OCI-LY7 (cell line): ENCODE data around the gene PTPRM. TPM values are rescaled to one million over a fixed set of nuclear protein-coding genes. Genes with fewer than 3 reads are reported as not detected.

Source experiments
- BruUV-seq: library from RNA; stranded (reverse); fragments of 400-500 nt; replicated peaks from 2 replicates; lab custom pipeline; 2021; lab: Mats Ljungman, UMichigan
- CTCF ChIA-PET: fragments of 300-600 bp; sonication (Branson Sonifier 250); formaldehyde crosslinking; loops from one replicate; lab custom pipeline; 2022; ENCODE audit warnings: antibody characterized with exemption; ENCODE audit not compliant: unreplicated experiment; lab: Charles Lee
- POLR2A ChIA-PET: fragments of 300-600 bp; sonication (Branson Sonifier 250); formaldehyde crosslinking; loops from one replicate; lab custom pipeline; 2022; ENCODE audit warnings: antibody characterized with exemption; lab: Charles Lee
- DNase-seq: peaks from one replicate; pipeline ENCODE4 v3.0.0-alpha.2; 2015; ENCODE audit warnings: low spot score
- H2AFZ ChIP-seq: fragments of 200-600 bp; sonication (generic), shearing (Covaris generic); 2 replicates; pipeline ENCODE4 v1.6.1; 2014; ENCODE audit warnings: mild to moderate bottlenecking, antibody characterized with exemption, low read length, moderate library complexity
- H3K27ac ChIP-seq: fragments of 200-600 bp; sonication (generic); 2 replicates; pipeline ENCODE4 v1.5.1; 2014; ENCODE audit warnings: mixed run types, low read depth, mild to moderate bottlenecking, moderate library complexity, low read length, inconsistent platforms; ENCODE audit not compliant: poor library complexity, severe bottlenecking
- H3K36me3 ChIP-seq: fragments of 200-600 bp; sonication (generic); 2 replicates; pipeline ENCODE4 v1.6.1; 2014; ENCODE audit warnings: mild to moderate bottlenecking, antibody characterized with exemption, low read length, moderate library complexity, mixed read lengths; ENCODE audit not compliant: insufficient read depth
- H3K4me1 ChIP-seq: fragments of 200-600 bp; sonication (generic); 2 replicates; pipeline ENCODE4 v1.5.1; 2014; ENCODE audit warnings: mild to moderate bottlenecking, low read length; ENCODE audit not compliant: insufficient read depth, poor library complexity, severe bottlenecking
- H3K4me2 ChIP-seq: fragments of 200-600 bp; sonication (generic); 2 replicates; pipeline ENCODE4 v1.6.1; 2014; ENCODE audit warnings: mild to moderate bottlenecking, low read length
- H3K4me3 ChIP-seq: fragments of 200-600 bp; sonication (generic); 2 replicates; pipeline ENCODE4 v1.5.1; 2014; ENCODE audit warnings: mild to moderate bottlenecking, low read depth, low read length; ENCODE audit not compliant: poor library complexity, severe bottlenecking
- H3K79me2 ChIP-seq: fragments of 200-600 bp; sonication (generic); 2 replicates; pipeline ENCODE4 v1.6.1; 2016; ENCODE audit warnings: low read depth, mild to moderate bottlenecking, low read length, moderate library complexity, mixed read lengths; ENCODE audit not compliant: insufficient read depth
- H3K9me2 ChIP-seq: fragments of 200-600 bp; sonication (generic); 2 replicates; pipeline ENCODE4 v1.6.1; 2016; ENCODE audit warnings: mild to moderate bottlenecking, low read length, mixed read lengths; ENCODE audit not compliant: insufficient read depth
- H3K9me3 ChIP-seq: fragments of 200-600 bp; sonication (generic); 2 replicates; pipeline ENCODE4 v1.6.1; 2014; ENCODE audit warnings: mild to moderate bottlenecking, mixed run types, low read length, mixed read lengths
- H4K20me1 ChIP-seq: fragments of 200-600 bp; sonication (generic); 2 replicates; pipeline ENCODE4 v1.6.1; 2014; ENCODE audit warnings: mild to moderate bottlenecking, antibody characterized with exemption, low read length, moderate library complexity, mixed read lengths; ENCODE audit not compliant: insufficient read depth
- EZH2phosphoT487 ChIP-seq: fragments of 200-600 bp; sonication (generic); IDR thresholded peaks from 2 replicates; pipeline ENCODE4 v1.6.1; 2018; ENCODE audit warnings: low read depth, borderline replicate concordance, mild to moderate bottlenecking, mixed run types, antibody characterized with exemption, low read length, moderate library complexity, mixed read lengths
- intact Hi-C: fragments of 100-400 bp; cut with micrococcal nuclease; formaldehyde crosslinking; loops from one replicate; pipeline ENCODE4 v1.10.0; 2022; ENCODE audit not compliant: unreplicated experiment
- total RNA-seq, 2 experiments: library from RNA; depleted of rRNA in 1 of 2; stranded (reverse); fragments of >200 nt in 1 of 2; shearing (Covaris generic) in 1 of 2; gene quantifications; 2 replicates each; pipeline ENCODE4 v1.2.3, GENCODE V29; 2014 to 2022
- TF ChIP-seq, protein P1 (sequence below): fragments of 200-600 bp; sonication (generic); conservative IDR thresholded peaks from 2 replicates; pipeline ENCODE4 v1.5.1; 2014; ENCODE audit warnings: mild to moderate bottlenecking, antibody characterized with exemption, low read length, moderate library complexity, mixed read lengths

The PTPRM gene
- total RNA-seq, 2 experiments from 2014 or later: not detected

DNA sequence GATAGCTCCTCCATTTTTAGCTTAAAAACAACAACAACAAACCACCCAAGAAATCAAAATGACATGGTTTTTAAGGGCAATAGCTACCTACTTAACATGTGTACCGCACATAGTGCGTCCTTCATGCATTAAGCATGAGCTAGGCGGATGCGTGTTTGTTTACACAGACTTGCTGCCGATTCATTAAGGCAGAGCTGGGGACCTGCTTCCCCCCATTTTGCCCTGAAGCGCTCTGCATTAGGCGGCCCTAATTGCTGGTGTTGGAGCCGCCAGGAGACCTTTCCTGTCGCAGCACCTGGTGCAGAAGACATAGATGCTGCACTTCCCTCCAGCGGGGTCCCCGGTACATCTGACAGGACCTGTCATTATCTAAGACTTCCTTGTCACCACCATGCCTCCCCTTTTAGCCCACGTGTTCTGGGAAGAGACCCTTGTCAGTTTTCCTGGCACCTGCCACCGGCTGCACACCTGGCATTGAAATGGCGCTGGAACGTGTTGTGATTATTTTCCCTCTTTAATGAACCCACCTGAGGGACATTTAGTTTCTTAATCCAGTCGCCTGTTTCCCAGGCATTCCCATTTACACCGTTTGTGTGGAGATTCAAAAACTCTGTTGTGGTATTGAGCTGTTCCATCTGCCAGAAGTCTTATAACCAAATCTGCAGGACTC is 781.1 kb downstream of the PTPRM start:
- intact Hi-C loops: no loop called here
- Histone ChIP-seq H3K27ac (no peak overlapping the region), H3K9me2 (no peaks in the 10 kb centered on the region), H4K20me1 (no peaks in the 10 kb centered on the region), H3K4me3 (no peak overlapping the region), H3K4me2 (no peak overlapping the region), H2AFZ (no peak overlapping the region), H3K79me2 (no peaks in the 10 kb centered on the region), H3K4me1 (no peaks in the 10 kb centered on the region), H3K36me3 (no peaks in the 10 kb centered on the region), H3K9me3 (no peaks in the 10 kb centered on the region)
- ChIA-PET CTCF (interaction anchor here (0.8 kb wide), 1 partner anchor 42 kb away, joined by 3 read pairs; no protein-coding TSS in a partner anchor), POLR2A (interaction anchor here (1.1 kb wide), 1 partner anchor 15 kb away, joined by 3 read pairs; no protein-coding TSS in a partner anchor)
- no peak for DNase-seq
- TF ChIP-seq, protein P1, sequence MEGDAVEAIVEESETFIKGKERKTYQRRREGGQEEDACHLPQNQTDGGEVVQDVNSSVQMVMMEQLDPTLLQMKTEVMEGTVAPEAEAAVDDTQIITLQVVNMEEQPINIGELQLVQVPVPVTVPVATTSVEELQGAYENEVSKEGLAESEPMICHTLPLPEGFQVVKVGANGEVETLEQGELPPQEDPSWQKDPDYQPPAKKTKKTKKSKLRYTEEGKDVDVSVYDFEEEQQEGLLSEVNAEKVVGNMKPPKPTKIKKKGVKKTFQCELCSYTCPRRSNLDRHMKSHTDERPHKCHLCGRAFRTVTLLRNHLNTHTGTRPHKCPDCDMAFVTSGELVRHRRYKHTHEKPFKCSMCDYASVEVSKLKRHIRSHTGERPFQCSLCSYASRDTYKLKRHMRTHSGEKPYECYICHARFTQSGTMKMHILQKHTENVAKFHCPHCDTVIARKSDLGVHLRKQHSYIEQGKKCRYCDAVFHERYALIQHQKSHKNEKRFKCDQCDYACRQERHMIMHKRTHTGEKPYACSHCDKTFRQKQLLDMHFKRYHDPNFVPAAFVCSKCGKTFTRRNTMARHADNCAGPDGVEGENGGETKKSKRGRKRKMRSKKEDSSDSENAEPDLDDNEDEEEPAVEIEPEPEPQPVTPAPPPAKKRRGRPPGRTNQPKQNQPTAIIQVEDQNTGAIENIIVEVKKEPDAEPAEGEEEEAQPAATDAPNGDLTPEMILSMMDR: no peak
- no TSS peak for BruUV-seq

DNA sequence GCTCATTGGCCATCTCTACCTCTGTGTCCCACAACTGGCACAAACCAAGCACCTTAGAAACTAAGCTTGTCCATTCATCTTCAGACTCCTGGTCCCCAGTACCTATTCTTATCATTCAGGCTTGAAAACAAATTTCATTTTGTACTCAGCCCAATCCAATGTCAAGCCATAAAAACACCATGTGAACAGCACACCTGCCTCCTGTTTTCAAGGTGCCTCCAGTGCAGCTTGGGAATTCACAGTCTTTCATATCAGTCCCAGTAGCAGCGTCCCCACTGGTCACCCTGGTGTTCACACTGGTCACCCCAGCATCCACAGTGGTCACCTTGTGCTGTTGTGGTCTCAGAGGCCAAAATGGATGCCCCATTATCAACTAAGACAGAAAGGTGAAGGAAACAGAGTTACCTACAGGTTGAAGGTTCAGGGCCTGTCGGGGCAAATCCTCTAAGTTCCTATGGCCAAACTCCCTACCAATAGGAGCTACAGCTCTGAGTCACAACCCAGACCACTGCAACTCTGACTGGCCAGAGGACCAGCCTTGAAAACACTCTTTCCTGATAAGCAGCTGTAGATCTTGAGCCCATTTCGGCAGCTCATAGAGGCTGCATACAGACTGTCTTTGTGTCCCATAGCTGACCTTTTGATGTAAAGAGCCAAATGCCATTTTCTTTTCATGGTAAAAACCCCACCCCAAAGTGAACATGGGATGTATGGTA is 782.6 kb downstream of the PTPRM start:
- ChIA-PET POLR2A (interaction anchor here (0.6 kb wide), 1 partner anchor 38 kb away, joined by 3 read pairs; no protein-coding TSS in a partner anchor), CTCF (interaction anchor here (0.7 kb wide), 1 partner anchor 12 kb away, joined by 3 read pairs; no protein-coding TSS in a partner anchor)
- H3K9me2 ChIP-seq: no peaks in the 10 kb centered on the region
- H3K9me3 ChIP-seq: no peaks in the 10 kb centered on the region
- H2AFZ ChIP-seq: no peak overlapping the region
- no peak for TF ChIP-seq EZH2phosphoT487
- TF ChIP-seq, protein P1: no peak
- H3K4me2 ChIP-seq: no peak overlapping the region
- BruUV-seq: no TSS peak
- H3K79me2 ChIP-seq: no peaks in the 10 kb centered on the region
- no peaks in the 10 kb centered on the region for H3K4me1 ChIP-seq
- no peaks in the 10 kb centered on the region for H4K20me1 ChIP-seq
- no peak overlapping the region for H3K27ac ChIP-seq
- H3K36me3 ChIP-seq: no peaks in the 10 kb centered on the region
- no peak for DNase-seq
- no peak overlapping the region for H3K4me3 ChIP-seq
- intact Hi-C loops: no loop called here

DNA sequence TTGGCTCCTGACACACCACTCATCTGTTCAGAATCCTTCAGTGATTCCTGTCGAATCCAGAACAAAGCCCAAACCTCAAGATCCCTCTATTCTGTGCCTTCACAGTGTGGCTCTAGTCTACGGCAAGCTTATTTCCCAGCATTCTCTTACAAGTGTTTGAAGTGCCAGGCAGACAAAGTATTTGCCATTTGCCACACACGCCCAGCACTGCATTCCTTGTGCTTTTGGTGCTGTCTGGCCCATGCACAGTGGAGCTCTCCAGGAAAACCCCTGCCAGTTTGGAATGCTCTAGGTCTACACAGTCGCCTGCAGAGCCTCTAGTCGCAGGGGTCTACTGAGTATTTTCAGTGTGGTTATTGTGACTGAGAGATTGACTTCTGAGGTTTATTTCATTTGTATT is 783.5 kb downstream of the PTPRM start:
- no peak overlapping the region for H3K4me3 ChIP-seq
- no peak for TF ChIP-seq EZH2phosphoT487
- TF ChIP-seq, protein P1: no peak
- H2AFZ ChIP-seq: no peak overlapping the region
- no peaks in the 10 kb centered on the region for H3K79me2 ChIP-seq
- no peak overlapping the region for H3K4me2 ChIP-seq
- no peaks in the 10 kb centered on the region for H3K4me1 ChIP-seq
- H4K20me1 ChIP-seq: no peaks in the 10 kb centered on the region
- intact Hi-C loops: no loop called here
- DNase-seq: no peak
- no TSS peak for BruUV-seq
- H3K36me3 ChIP-seq: no peaks in the 10 kb centered on the region
- H3K9me3 ChIP-seq: no peaks in the 10 kb centered on the region
- no peak overlapping the region for H3K27ac ChIP-seq
- ChIA-PET POLR2A (no interaction called here), CTCF (no interaction called here)
- H3K9me2 ChIP-seq: no peaks in the 10 kb centered on the region
